ENCODE results near the gene SLC25A19. TPM values are rescaled to one million over a fixed set of nuclear protein-coding genes. Genes with fewer than 3 reads are reported as not detected.

The SLC25A19 gene
- total and polyA plus RNA-seq, 9 of the 15 experiments (the other 6 are each of a cell fraction or from before 2014, with no cell fraction given), result 33.4 to 76.6 (median 55.3) TPM

DNA sequence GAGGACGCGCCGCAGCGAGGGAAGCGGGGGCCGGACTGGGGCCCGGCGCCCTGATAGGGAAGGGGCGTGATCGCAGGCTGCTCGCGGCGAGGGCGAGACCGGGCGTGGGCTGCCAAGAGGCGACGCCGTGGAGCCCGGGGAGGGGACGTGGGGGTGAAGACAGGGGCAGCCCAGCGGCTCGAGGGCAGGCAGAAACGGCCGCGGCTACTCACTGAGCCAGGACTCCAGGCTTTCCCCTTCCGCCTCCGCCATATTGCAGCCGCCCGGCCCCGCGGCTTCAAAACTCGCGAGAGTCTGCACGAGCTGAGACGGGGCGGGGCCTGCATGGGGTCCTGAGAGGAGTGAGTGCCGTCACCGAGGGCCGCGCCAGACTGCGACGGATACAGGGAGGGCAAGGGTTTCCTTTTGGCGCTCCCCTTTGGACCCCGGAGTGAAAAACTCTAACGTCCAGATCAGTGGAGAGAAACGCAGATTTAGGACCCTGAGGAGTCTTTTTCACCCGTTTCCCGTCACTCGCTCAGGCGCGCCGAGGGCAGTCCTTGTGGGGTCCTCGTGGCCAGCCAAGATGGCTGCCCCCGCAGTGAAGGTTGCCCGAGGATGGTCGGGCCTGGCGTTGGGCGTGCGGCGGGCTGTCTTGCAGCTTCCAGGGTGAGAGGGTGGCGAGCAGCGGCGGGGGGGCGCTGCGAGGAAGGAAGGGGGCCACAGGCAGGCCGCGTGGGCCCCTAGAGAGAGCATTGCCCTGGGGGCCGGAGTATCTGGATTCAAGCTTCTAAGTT, 27.7 kb downstream of the SLC25A19 start, which contains the start of the genes GGA3 and MRPS7 (continued):
- TF ChIP-seq ZMIZ1 (IDR thresholded peaks at IDR 0.05; ENCODE audit: low read depth in 2 of 2, low read length in 2 of 2), result peak in 1 of 2 experiments; percentile 59; a peak in 1 of 4 replicates
- peak; percentile 83 for TF ChIP-seq ZFX (CRISPR knock-in tag; IDR thresholded peaks at IDR 0.05)
- TF ChIP-seq NCOA1 (IDR thresholded peaks at IDR 0.05; ENCODE audit: low read depth), result peak; percentile 13; the same call in 1 of the 2 replicates
- TF ChIP-seq JUN (IDR thresholded peaks at IDR 0.05; ENCODE audit: borderline replicate concordance, low read depth, low read length), result peak; percentile 58; the same call in 1 of the 2 replicates
- TF ChIP-seq JUN (CRISPR knock-in tag; IDR thresholded peaks at IDR 0.05; ENCODE audit: borderline replicate concordance), result 0 out of 2 replicates have a peak, but pooled peaks have one; percentile 45
- TF ChIP-seq FOXK2 (conservative IDR thresholded peaks at IDR 0.05 in 1 of 2, IDR thresholded peaks at IDR 0.05 in 1 of 2; ENCODE audit: low read depth in 2 of 2), result no peak; a peak in 2 of 4 replicates
- TF ChIP-seq CREM (IDR thresholded peaks at IDR 0.05; ENCODE audit: low read depth), result peak; percentile 88
- no peak for TF ChIP-seq HDAC3 (IDR thresholded peaks at IDR 0.05; ENCODE audit: borderline replicate concordance, partially characterized antibody)
- 0 out of 2 replicates have a peak, but pooled peaks have one; percentile 26 for TF ChIP-seq ZNF609 (CRISPR knock-in tag; IDR thresholded peaks at IDR 0.05; ENCODE audit: borderline replicate concordance)
- peak; percentile 43; the same call in 1 of the 2 replicates for TF ChIP-seq KAT8 (IDR thresholded peaks at IDR 0.05; ENCODE audit: low read depth)
- peak; percentile 85 for TF ChIP-seq POLR2H (tag; IDR thresholded peaks at IDR 0.05; ENCODE audit: low read depth)
- no peak for TF ChIP-seq HOMEZ (CRISPR knock-in tag; IDR thresholded peaks at IDR 0.05)
- TF ChIP-seq KAT7 (CRISPR knock-in tag; IDR thresholded peaks at IDR 0.05; ENCODE audit: borderline replicate concordance), result no peak; the same call in 1 of the 2 replicates
- TF ChIP-seq ZNF253 (CRISPR knock-in tag; conservative IDR thresholded peaks at IDR 0.05), result no peak
- TF ChIP-seq HNRNPLL (IDR thresholded peaks at IDR 0.05; ENCODE audit: low read depth, low read length, poor library complexity, severe bottlenecking), result no peak
- TF ChIP-seq ZSCAN32 (CRISPR knock-in tag; IDR thresholded peaks at IDR 0.05), result 0 out of 2 replicates have a peak, but pooled peaks have one; percentile 40
- no peak for TF ChIP-seq HIVEP1 (CRISPR knock-in tag; IDR thresholded peaks at IDR 0.05)
